Fibroblast of skin of abdomen (primary cell): Measurements from ENCODE around the gene TMTC2.

Experiments used
- DNase-seq: peaks from one replicate; pipeline ENCODE4 v3.0.0-alpha.2; 2013

Gene TMTC2

GRCh38 chr12:83018088-83018487, 331.4 kb downstream of the TMTC2 start:
- peak; percentile 60 for DNase-seq

- DNase-seq = no peak
These were observed 340.5 kb downstream of the TMTC2 start for GRCh38 chr12:83027021-83027723.

- no peak for DNase-seq
These were observed 344.5 kb downstream of the TMTC2 start for GRCh38 chr12:83031196-83031595.

DNA sequence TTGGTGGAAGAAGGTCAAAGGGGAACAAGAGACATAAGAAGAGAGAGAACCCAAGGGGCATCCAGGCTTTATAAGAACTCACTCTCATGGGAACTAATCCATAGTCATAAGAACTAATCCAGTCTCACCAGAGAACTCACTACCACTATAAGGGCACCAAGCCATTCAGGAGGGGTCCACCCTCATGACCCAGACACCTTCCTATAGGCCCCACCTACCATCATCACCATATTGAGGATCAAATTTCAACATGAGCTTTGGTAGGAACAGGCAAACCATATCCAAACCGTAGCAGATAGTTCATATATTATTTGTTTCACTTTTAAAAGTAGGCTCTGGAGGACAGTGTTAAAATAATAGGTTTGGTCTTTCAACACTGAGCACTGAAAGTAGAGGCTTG, 350.1 kb downstream of the TMTC2 start:
- DNase-seq = no peak

- DNase-seq = no peak
These were observed 352.7 kb downstream of the TMTC2 start for GRCh38 chr12:83039413-83039812.

DNA sequence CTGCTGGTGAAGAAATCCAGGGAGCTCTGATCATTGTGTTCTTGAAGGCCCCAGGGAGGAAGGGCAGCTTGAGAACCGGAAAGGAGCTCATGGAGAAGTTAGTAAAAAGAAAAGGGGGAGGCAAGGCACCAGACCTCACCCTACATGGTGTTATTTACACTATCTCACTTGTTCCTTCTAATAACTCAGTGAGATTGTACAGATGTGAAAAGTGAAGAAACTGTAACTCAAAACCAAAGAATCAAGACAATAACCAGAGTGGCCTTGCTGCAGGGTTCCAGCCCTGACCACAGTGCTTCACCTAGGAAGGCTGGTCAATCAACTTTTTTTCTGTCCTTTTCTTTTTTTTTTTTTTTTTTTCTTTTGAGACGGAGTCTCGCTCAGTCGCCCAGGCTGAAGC, 353.6 kb downstream of the TMTC2 start:
- no peak for DNase-seq

- no peak for DNase-seq
These were observed 354.3 kb downstream of the TMTC2 start for GRCh38 chr12:83040991-83041390.

DNA sequence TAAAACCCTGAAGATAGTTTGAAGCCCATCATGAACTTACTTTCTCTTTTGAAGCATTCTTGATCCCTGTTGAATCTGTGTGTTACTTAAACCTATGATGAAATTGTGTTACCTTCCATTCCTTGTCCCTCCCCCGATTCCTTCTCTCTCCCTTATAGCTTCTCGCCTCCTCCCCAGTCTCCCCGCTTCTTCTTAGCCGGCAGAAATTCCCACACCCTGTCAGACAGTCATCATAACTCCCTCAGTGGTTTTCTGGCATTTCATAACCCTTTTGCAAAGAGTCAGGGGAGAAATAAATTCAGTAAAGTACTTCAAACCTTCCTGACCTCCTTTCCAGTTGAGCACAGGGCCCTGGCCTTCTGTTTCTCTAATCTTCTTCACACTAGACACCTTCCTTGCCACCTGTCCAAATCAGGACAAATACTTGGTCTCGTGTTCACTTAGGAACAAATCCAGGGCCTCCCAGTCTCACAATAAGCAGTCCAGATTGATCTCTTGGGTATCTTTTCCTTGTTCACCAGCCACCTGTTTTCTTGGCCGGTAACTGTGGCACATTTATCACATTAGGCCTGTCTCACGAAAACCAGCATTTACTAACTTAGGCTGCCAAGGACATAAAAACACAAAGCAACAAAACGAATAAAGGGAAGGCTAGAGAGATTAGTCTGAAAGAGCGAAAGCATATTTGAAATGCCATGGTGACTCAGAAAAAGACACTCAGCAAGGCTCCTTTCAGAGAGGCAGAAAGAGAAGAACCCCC, 355.9 kb downstream of the TMTC2 start:
- peak; percentile 16 for DNase-seq

DNA sequence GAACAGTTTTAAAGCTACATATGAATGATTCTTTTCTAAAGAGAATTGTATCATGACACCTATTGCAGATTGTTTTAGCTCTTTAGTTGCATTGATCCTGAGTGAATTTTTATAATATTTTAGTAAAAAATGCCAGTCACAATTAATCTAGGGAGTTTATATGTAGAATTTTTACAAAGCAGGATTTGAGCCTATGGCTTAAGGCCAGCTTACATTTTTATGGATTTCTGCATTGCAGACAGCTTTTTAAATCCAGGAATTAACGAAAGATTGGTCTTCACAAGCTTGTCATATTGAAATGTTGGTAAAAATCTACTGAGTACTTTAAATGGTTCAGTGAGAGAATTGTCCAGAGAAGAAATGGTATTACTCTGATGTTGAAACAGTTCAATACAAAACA, 358.0 kb downstream of the TMTC2 start:
- no peak for DNase-seq

DNA sequence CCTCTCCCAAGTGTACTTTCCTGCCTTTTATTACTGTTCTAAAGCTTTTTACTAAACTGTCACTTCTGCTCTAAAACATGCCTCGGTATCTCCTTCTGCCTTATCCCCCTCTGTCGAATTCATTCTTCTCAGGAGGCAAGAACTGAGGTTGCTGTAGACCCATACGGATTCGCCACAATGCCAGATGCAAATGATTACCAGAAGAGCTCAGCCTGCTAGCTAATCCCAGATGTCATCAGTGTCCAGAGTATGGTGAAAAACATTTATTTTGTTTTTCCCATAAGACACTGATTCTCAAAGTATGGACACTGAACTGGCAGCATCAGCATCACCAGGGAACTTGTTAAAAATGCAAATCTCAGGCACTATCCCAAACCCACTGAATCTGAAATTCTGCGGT, 359.3 kb downstream of the TMTC2 start:
- DNase-seq = peak; percentile 42

DNA sequence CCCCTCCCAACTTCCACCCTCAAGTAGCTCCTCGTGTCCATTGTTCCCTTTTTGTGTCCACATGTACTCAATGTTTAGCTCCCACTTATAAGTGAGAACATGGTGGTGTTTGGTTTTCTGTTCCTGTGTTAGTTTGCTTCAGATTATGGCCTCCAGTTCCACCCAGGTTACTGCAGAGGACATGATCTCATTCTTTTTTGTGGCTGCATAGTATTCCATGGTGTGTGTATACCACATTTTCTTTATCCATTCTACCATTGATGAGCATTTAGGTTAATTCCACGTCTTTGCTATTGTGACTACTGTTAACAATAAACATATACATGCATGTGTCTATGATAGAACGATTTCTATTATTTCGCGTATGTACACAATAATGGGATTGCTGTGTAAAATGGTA, 362.6 kb downstream of the TMTC2 start:
- DNase-seq = no peak

DNA sequence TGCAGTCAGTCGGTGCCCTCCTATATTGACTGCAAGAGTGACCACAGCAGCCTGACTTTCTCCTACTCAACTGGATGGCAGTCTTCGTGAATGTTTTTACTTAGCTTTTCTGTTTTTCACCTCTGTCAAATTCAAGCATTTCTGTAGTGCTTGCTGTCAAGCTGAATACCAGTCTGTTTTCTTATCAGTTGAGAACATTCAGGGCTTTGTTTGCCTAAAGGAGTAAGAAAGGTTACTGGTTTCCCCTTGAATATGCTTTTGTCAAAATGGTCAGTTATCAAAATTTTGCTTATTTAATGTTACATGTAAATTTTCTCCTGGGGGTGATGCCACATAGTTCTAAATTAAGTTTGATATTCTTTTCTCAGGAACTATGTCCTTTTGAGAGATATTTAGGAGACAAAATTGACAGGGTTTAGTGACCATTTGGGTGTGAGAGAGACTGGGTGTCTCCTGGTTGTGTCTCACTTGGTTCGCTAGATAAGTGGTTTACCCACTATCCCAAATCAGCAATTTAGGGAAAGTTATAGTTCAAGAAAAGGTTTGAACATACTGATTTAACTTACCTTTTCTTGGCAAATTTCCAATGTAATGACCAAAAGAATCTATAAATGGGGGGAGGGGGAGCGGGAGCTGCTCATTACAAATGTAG, 366.3 kb downstream of the TMTC2 start:
- DNase-seq = no peak

GRCh38 chr12:83057436-83057835, 370.7 kb downstream of the TMTC2 start:
- DNase-seq = no peak

DNA sequence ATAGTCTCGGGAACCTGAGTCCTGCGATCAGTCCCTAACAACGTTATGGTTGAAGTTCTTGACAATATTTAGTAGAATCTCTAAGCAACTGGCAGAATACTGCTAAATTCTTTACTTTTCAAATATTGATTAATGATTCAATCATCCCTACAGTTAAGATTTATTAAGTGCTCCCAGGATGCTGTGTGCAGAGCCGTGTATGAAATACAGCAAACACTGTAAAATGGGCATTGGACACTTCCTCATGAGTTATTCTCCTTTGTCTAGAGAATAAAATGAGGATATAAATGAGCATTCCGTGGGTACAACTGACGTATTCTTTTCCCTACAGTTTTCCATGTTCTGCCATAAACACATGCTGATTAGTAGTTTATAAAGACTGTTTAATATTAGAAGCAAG, 372.4 kb downstream of the TMTC2 start:
- DNase-seq = no peak

- no peak for DNase-seq
These were observed 378.9 kb downstream of the TMTC2 start for GRCh38 chr12:83065562-83065961.

DNA sequence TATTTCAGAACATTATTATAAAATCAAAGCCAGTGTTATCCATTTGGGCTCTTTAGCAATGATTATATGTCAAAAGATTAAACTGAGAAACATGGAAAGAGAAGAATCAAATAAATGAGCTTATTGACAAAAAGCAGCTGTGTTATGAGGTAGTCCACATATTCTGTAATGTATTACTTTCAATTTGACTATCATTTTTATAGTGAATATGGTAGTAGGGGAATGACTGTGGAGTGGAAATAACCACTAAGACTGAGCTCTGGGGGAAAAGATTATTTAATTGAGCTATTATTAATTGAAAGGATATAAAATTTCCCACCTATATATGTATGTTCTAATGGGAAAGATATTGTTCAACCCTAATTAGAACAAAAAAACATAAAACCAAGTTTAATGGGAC, 381.3 kb downstream of the TMTC2 start:
- DNase-seq = no peak

GRCh38 chr12:83074358-83074894, 387.7 kb downstream of the TMTC2 start:
- no peak for DNase-seq

DNA sequence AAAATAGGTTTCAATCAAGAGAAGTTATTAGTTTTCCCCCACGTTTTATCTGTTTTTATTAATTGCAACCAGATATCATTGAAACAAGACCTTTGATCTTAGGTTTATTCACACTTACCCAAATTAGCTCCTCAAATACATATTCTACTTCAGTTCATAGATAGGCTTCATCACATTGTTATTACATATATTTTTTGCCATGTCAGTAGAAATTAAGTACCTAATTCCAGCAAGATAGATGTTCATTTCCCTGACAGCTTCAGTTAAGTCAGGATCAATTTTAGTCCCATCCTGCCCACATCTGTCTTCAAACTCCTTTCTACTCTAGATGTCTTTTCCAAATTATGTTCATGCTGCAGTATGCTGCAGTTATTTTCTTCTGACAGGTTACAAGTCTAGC, 388.8 kb downstream of the TMTC2 start:
- no peak for DNase-seq

GRCh38 chr12:83077041-83077440, 390.3 kb downstream of the TMTC2 start:
- DNase-seq = no peak

GRCh38 chr12:83082690-83083276, 396.1 kb downstream of the TMTC2 start:
- DNase-seq = peak; percentile 16

DNA sequence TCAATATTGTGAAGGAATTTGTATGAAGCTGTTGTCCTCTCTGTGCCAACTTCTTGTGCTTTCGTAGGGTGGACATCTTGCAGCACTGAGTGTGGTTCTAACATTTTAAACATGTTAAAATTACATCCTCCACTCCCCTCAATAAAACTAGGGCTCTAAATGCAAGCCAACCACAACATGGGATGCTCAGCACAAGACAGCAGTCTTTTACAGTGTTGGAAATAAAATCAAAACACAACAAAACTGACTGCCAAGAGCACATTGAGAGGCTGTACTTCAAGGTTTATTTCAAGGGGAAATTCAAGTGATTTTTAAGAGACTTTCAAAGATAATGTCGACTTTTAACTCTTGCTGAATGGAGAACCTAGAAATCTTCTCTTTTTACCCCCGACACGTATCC, 396.9 kb downstream of the TMTC2 start:
- no peak for DNase-seq

GRCh38 chr12:83084516-83085234, 398.0 kb downstream of the TMTC2 start:
- DNase-seq = no peak
